Measurements from ENCODE around the gene TAF3.

The TAF3 gene

DNA sequence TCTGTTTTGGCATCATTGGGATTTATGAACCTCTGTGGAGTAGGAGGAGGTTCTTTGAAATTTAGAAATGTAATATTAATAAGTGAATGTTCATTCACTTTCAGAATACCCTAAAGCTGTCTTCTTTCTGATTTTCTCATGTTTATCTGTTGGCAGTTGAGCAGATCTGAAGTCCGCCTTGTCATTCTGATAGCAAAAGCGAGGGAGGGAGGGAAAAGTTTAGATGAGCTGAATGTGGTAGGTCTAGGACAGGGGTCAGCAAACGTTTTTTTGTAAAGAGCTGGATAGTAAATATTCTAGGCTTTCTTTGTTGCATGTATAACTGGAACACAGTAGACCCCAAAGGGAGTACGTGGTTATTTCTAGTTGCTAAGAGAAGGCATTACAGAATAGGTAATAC is 141.8 kb downstream of the TAF3 start:
- Histone ChIP-seq H3K27me3 (ENCODE audit: control insufficient read depth, insufficient read depth, low read length) (no peaks in the 10 kb centered on the region), H3K4me3 (ENCODE audit: low read length) (no peak overlapping the region), H3K9ac (ENCODE audit: low read length) (no peak overlapping the region), H3K4me1 (ENCODE audit: control insufficient read depth, low read depth, low read length) (no peaks in the 10 kb centered on the region), H3K9me3 (ENCODE audit: control insufficient read depth, low read depth, low read length) (no peaks in the 10 kb centered on the region), H3K27ac (ENCODE audit: low read length) (no peak overlapping the region), H3K36me3 (ENCODE audit: control insufficient read depth, low read depth, low read length) (no peaks in the 10 kb centered on the region)

- no peaks in the 10 kb centered on the region for H3K27me3 ChIP-seq (ENCODE audit: control insufficient read depth, insufficient read depth, low read length)
- no peaks in the 10 kb centered on the region for H3K4me1 ChIP-seq (ENCODE audit: control insufficient read depth, low read depth, low read length)
- H3K36me3 ChIP-seq (ENCODE audit: control insufficient read depth, low read depth, low read length) = no peaks in the 10 kb centered on the region
- H3K27ac ChIP-seq (ENCODE audit: low read length) = no peak overlapping the region
- H3K9me3 ChIP-seq (ENCODE audit: control insufficient read depth, low read depth, low read length) = no peaks in the 10 kb centered on the region
- no peak overlapping the region for H3K9ac ChIP-seq (ENCODE audit: low read length)
- H3K4me3 ChIP-seq (ENCODE audit: low read length) = no peak overlapping the region
These were observed 144.3 kb downstream of the TAF3 start for GRCh38 chr10:7962592-7962991.

DNA sequence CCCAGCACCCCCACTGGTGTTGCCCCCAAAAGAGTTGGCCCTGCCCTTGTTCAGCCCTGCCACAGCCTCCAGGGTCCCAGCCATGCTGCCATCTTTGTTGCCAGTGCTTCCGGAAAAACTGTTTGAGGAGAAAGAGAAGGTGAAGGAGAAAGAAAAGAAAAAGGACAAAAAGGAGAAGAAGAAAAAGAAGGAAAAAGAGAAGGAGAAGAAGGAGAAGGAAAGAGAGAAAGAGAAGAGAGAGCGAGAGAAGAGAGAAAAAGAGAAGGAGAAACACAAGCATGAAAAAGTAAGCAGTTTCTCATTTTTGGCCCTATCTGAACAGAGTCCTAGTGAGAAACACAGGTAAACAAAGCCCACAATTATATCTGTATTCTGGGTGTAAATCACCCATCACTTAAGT is 147.2 kb downstream of the TAF3 start:
- Histone ChIP-seq H3K9ac (ENCODE audit: low read length) (no peak overlapping the region), H3K9me3 (ENCODE audit: control insufficient read depth, low read depth, low read length) (no peaks in the 10 kb centered on the region), H3K27me3 (ENCODE audit: control insufficient read depth, insufficient read depth, low read length) (no peaks in the 10 kb centered on the region), H3K36me3 (ENCODE audit: control insufficient read depth, low read depth, low read length) (no peaks in the 10 kb centered on the region), H3K4me3 (ENCODE audit: low read length) (no peak overlapping the region), H3K4me1 (ENCODE audit: control insufficient read depth, low read depth, low read length) (no peaks in the 10 kb centered on the region), H3K27ac (ENCODE audit: low read length) (no peak overlapping the region)

GRCh38 chr10:7967035-7967434 is 148.7 kb downstream of the TAF3 start:
- H3K9ac ChIP-seq (ENCODE audit: low read length) = no peak overlapping the region
- no peak overlapping the region for H3K27ac ChIP-seq (ENCODE audit: low read length)
- no peaks in the 10 kb centered on the region for H3K9me3 ChIP-seq (ENCODE audit: control insufficient read depth, low read depth, low read length)
- no peaks in the 10 kb centered on the region for H3K4me1 ChIP-seq (ENCODE audit: control insufficient read depth, low read depth, low read length)
- H3K4me3 ChIP-seq (ENCODE audit: low read length) = no peak overlapping the region
- no peaks in the 10 kb centered on the region for H3K36me3 ChIP-seq (ENCODE audit: control insufficient read depth, low read depth, low read length)
- no peaks in the 10 kb centered on the region for H3K27me3 ChIP-seq (ENCODE audit: control insufficient read depth, insufficient read depth, low read length)

GRCh38 chr10:7968510-7969112 is 150.3 kb downstream of the TAF3 start:
- no peaks in the 10 kb centered on the region for H3K4me1 ChIP-seq (ENCODE audit: control insufficient read depth, low read depth, low read length)
- H3K27ac ChIP-seq (ENCODE audit: low read length) = no peak overlapping the region
- no peaks in the 10 kb centered on the region for H3K36me3 ChIP-seq (ENCODE audit: control insufficient read depth, low read depth, low read length)
- H3K9me3 ChIP-seq (ENCODE audit: control insufficient read depth, low read depth, low read length) = no peaks in the 10 kb centered on the region
- no peak overlapping the region for H3K4me3 ChIP-seq (ENCODE audit: low read length)
- H3K27me3 ChIP-seq (ENCODE audit: control insufficient read depth, insufficient read depth, low read length) = no peaks in the 10 kb centered on the region
- no peak overlapping the region for H3K9ac ChIP-seq (ENCODE audit: low read length)

- H3K4me3 ChIP-seq (ENCODE audit: low read length) = no peak overlapping the region
- no peak overlapping the region for H3K27ac ChIP-seq (ENCODE audit: low read length)
- H3K27me3 ChIP-seq (ENCODE audit: control insufficient read depth, insufficient read depth, low read length) = no peaks in the 10 kb centered on the region
- no peaks in the 10 kb centered on the region for H3K4me1 ChIP-seq (ENCODE audit: control insufficient read depth, low read depth, low read length)
- H3K36me3 ChIP-seq (ENCODE audit: control insufficient read depth, low read depth, low read length) = no peaks in the 10 kb centered on the region
- H3K9ac ChIP-seq (ENCODE audit: low read length) = no peak overlapping the region
- no peaks in the 10 kb centered on the region for H3K9me3 ChIP-seq (ENCODE audit: control insufficient read depth, low read depth, low read length)
These were observed 151.3 kb downstream of the TAF3 start for GRCh38 chr10:7969623-7970022.

- Histone ChIP-seq H3K4me1 (ENCODE audit: control insufficient read depth, low read depth, low read length) (no peaks in the 10 kb centered on the region), H3K27me3 (ENCODE audit: control insufficient read depth, insufficient read depth, low read length) (no peaks in the 10 kb centered on the region), H3K36me3 (ENCODE audit: control insufficient read depth, low read depth, low read length) (no peaks in the 10 kb centered on the region), H3K27ac (ENCODE audit: low read length) (no peak overlapping the region), H3K4me3 (ENCODE audit: low read length) (no peak overlapping the region), H3K9me3 (ENCODE audit: control insufficient read depth, low read depth, low read length) (no peaks in the 10 kb centered on the region), H3K9ac (ENCODE audit: low read length) (no peak overlapping the region)
These were observed 153.6 kb downstream of the TAF3 start for GRCh38 chr10:7971949-7972348.

GRCh38 chr10:7972367-7972766 is 154.1 kb downstream of the TAF3 start:
- Histone ChIP-seq H3K9me3 (ENCODE audit: control insufficient read depth, low read depth, low read length) (no peaks in the 10 kb centered on the region), H3K4me3 (ENCODE audit: low read length) (no peak overlapping the region), H3K27me3 (ENCODE audit: control insufficient read depth, insufficient read depth, low read length) (no peaks in the 10 kb centered on the region), H3K4me1 (ENCODE audit: control insufficient read depth, low read depth, low read length) (no peaks in the 10 kb centered on the region), H3K36me3 (ENCODE audit: control insufficient read depth, low read depth, low read length) (no peaks in the 10 kb centered on the region), H3K27ac (ENCODE audit: low read length) (no peak overlapping the region), H3K9ac (ENCODE audit: low read length) (no peak overlapping the region)

DNA sequence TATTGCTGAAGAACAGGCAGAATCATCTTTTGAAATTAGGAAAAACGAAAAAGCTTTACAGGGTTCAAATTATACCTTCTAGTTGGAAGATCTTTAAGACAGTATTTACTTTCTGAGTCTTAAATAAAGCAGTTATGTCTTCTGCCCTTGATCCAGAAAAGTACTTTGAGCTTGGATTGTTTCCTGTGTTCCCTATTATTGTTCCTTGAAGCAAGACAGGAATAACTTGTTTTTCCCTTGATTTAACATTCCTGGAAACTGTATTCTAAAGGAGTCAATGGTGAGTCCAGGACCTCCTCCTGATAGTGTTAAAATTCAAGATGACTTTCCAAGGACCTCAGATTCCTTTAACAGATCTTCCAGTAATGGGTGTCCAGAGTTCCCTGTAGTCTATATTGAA is 161.9 kb downstream of the TAF3 start:
- Histone ChIP-seq H3K9ac (ENCODE audit: low read length) (no peak overlapping the region), H3K9me3 (ENCODE audit: control insufficient read depth, low read depth, low read length) (no peaks in the 10 kb centered on the region), H3K27ac (ENCODE audit: low read length) (no peak overlapping the region), H3K4me3 (ENCODE audit: low read length) (no peak overlapping the region), H3K4me1 (ENCODE audit: control insufficient read depth, low read depth, low read length) (no peaks in the 10 kb centered on the region), H3K36me3 (ENCODE audit: control insufficient read depth, low read depth, low read length) (no peaks in the 10 kb centered on the region), H3K27me3 (ENCODE audit: control insufficient read depth, insufficient read depth, low read length) (no peaks in the 10 kb centered on the region)

DNA sequence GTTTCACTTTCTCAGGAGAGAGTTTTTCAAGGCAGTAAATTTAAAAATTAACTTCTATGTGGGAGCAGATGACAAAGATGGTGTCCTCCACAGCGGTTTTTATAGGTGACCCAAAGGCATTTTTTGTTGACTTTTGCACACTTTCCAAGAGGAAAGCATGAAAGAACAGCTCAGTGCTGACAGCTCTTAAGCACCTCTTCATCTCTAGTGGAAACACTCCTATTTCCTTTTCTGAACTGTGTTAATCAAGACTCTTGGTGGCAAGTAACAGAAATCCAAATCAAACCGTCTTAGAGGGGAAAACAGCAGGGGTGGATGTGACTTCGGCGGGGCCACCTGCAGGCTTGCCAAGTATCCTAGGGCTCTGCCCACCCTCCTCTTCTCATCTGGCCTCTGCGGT is 164.4 kb downstream of the TAF3 start:
- no peak overlapping the region for H3K4me3 ChIP-seq (ENCODE audit: low read length)
- H3K36me3 ChIP-seq (ENCODE audit: control insufficient read depth, low read depth, low read length) = no peaks in the 10 kb centered on the region
- H3K27ac ChIP-seq (ENCODE audit: low read length) = no peak overlapping the region
- no peaks in the 10 kb centered on the region for H3K4me1 ChIP-seq (ENCODE audit: control insufficient read depth, low read depth, low read length)
- H3K9me3 ChIP-seq (ENCODE audit: control insufficient read depth, low read depth, low read length) = no peaks in the 10 kb centered on the region
- no peak overlapping the region for H3K9ac ChIP-seq (ENCODE audit: low read length)
- H3K27me3 ChIP-seq (ENCODE audit: control insufficient read depth, insufficient read depth, low read length) = no peaks in the 10 kb centered on the region

DNA sequence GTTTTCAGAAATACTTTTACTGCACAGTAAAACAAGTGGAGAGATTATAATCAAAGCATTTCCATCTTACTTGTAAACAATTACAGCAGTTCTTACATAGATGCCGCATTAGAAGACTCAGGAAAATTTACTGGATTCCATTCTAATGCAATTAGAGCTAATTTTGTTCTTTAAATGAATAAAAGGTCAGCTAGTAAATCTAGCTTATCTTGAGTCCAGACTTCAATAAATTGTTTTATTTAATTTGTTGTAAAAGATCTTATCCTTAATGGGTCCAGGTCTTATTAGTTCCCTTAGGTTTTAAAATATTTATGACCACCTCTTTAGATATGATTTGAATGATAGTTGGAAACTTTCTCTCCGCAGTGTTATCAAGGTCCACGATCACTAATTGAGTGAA is 166.0 kb downstream of the TAF3 start:
- no peaks in the 10 kb centered on the region for H3K4me1 ChIP-seq (ENCODE audit: control insufficient read depth, low read depth, low read length)
- no peak overlapping the region for H3K9ac ChIP-seq (ENCODE audit: low read length)
- no peak overlapping the region for H3K4me3 ChIP-seq (ENCODE audit: low read length)
- no peaks in the 10 kb centered on the region for H3K27me3 ChIP-seq (ENCODE audit: control insufficient read depth, insufficient read depth, low read length)
- no peak overlapping the region for H3K27ac ChIP-seq (ENCODE audit: low read length)
- H3K36me3 ChIP-seq (ENCODE audit: control insufficient read depth, low read depth, low read length) = no peaks in the 10 kb centered on the region
- no peaks in the 10 kb centered on the region for H3K9me3 ChIP-seq (ENCODE audit: control insufficient read depth, low read depth, low read length)

- H3K9me3 ChIP-seq (ENCODE audit: control insufficient read depth, low read depth, low read length) = no peaks in the 10 kb centered on the region
- H3K9ac ChIP-seq (ENCODE audit: low read length) = no peak overlapping the region
- H3K4me1 ChIP-seq (ENCODE audit: control insufficient read depth, low read depth, low read length) = no peaks in the 10 kb centered on the region
- no peak overlapping the region for H3K4me3 ChIP-seq (ENCODE audit: low read length)
- H3K36me3 ChIP-seq (ENCODE audit: control insufficient read depth, low read depth, low read length) = no peaks in the 10 kb centered on the region
- H3K27me3 ChIP-seq (ENCODE audit: control insufficient read depth, insufficient read depth, low read length) = no peaks in the 10 kb centered on the region
- H3K27ac ChIP-seq (ENCODE audit: low read length) = no peak overlapping the region
These were observed 166.6 kb downstream of the TAF3 start for GRCh38 chr10:7984896-7985295.
